Inflammatory macrophage treated with lipopolysaccharide for 1 hour (primary cell): ENCODE measurements around the gene STIL.
A peak's percentile ranks its signal among the peaks of the same experiment; 100 is the strongest.

Experiments used
- DNase-seq, 2 donors: peaks; one replicate each; pipeline ENCODE4 v3.0.0-alpha.2; 2020 to 2022

The STIL gene

GRCh38 chr1:47232187-47232874 lies 81.6 kb downstream of the STIL start, which contains the start of gene TAL1:
TAL1 (minus strand) TSS chr1:47232225; CDS start chr1:47225888, 6,337 bp downstream.
- DNase-seq = no peak

GRCh38 chr1:47231301-47232186 lies 82.4 kb downstream of the STIL start:
- peak; percentile 44 to 68 for DNase-seq

- peak in 1 of 2 donors; percentile 15 for DNase-seq
Measured at GRCh38 chr1:47230692-47231300, 83.2 kb downstream of the STIL start.

GRCh38 chr1:47229886-47230691 lies 83.9 kb downstream of the STIL start:
- DNase-seq = no peak

- DNase-seq = no peak
Measured at GRCh38 chr1:47229031-47229885, 84.7 kb downstream of the STIL start.

- no peak for DNase-seq
Measured at GRCh38 chr1:47228644-47229030, 85.3 kb downstream of the STIL start.

GRCh38 chr1:47227341-47228232 lies 86.4 kb downstream of the STIL start:
- DNase-seq = no peak

- DNase-seq = no peak
Measured at GRCh38 chr1:47226839-47227215, 87.1 kb downstream of the STIL start.

- DNase-seq = no peak
Measured at GRCh38 chr1:47226121-47226838, 87.7 kb downstream of the STIL start.

GRCh38 chr1:47225430-47226100 lies 88.4 kb downstream of the STIL start:
- no peak for DNase-seq

GRCh38 chr1:47224676-47225399 lies 89.1 kb downstream of the STIL start:
- DNase-seq = no peak

GRCh38 chr1:47223921-47224675 lies 89.8 kb downstream of the STIL start:
- DNase-seq = no peak

GRCh38 chr1:47223174-47223920 lies 90.6 kb downstream of the STIL start:
- DNase-seq = no peak

- no peak for DNase-seq
Measured at GRCh38 chr1:47222476-47222875, 91.5 kb downstream of the STIL start.

- no peak for DNase-seq
Measured at GRCh38 chr1:47219590-47220220, 94.2 kb downstream of the STIL start.

GRCh38 chr1:47219001-47219400 lies 94.9 kb downstream of the STIL start:
- no peak for DNase-seq
